ENCODE results near the gene PTPRH. TPM values are rescaled to one million over a fixed set of nuclear protein-coding genes. Genes with fewer than 3 reads are reported as not detected.

The PTPRH gene
- total and polyA plus RNA-seq, 9 of the 15 experiments (the other 6 are each of a cell fraction or from before 2014, with no cell fraction given): 0.87 to 34.3 (median 22.7) TPM

GRCh38 chr19:55160986-55161365 is 48.3 kb downstream of the PTPRH start:
- H4K20me1 ChIP-seq (replicated peaks; ENCODE audit: control insufficient read depth, insufficient read depth, low read length): peaks cover 3% of the 10 kb centered on the region
- H3K27ac ChIP-seq (ENCODE audit: extremely low read depth, low read depth, low read length): no peak overlapping the region
- 73% methylated on average over 12 of the region's 32 CpGs for WGBS (ENCODE audit: insufficient coverage, low coverage, missing lambda C conversion rate)
- ChIA-PET POLR2A (interaction anchor here (0.6 to 2.9 kb wide), 9 partner anchors 13 to 247 kb away, joined by 3 to 13 read pairs (median 4); partner anchors contain the start of genes KMT5C, RDH13 and UBE2S), CTCF (ENCODE audit: low intra/inter-chr PET ratio) (interaction anchor here (0.7 to 1.9 kb wide), 4 partner anchors 16 to 257 kb away, joined by 3 to 20 read pairs (median 5); no protein-coding TSS in a partner anchor)
- H3K9me3 ChIP-seq (replicated peaks; ENCODE audit: control insufficient read depth, insufficient read depth, low read depth, low read length): no peaks in the 10 kb centered on the region
- no peaks in the 10 kb centered on the region for H3K27me3 ChIP-seq (ENCODE audit: control insufficient read depth in 2 of 2, insufficient read depth in 2 of 2, low read length in 2 of 2)
- BruUV-seq (replicated peaks): no TSS peak
- FAIRE-seq: no peak
- peaks cover 34 to 72% of the 10 kb centered on the region in 2 experiments for H3K4me1 ChIP-seq (replicated peaks in 1 of 2; ENCODE audit: control insufficient read depth in 2 of 2, insufficient read depth in 2 of 2, low read length in 2 of 2)
- H3K36me3 ChIP-seq (ENCODE audit: control insufficient read depth, insufficient read depth, low read length): 0 out of 3 replicates have a peak, but pooled peaks cover 3% of the 10 kb centered on the region
- H3K79me2 ChIP-seq (ENCODE audit: control insufficient read depth, insufficient read depth, low read length): peaks cover 14% of the 10 kb centered on the region
- H3K9ac ChIP-seq (ENCODE audit: insufficient read depth in 1 of 2, low read depth in 2 of 2, low read length in 2 of 2): no peak overlapping the region; a peak in 1 of 4 replicates
- H3K9me1 ChIP-seq (ENCODE audit: control insufficient read depth, insufficient read depth, low read length): no peaks in the 10 kb centered on the region
- no peak overlapping the region for H2AFZ ChIP-seq (ENCODE audit: low read depth, low read length)
- intact Hi-C loops (cut with micrococcal nuclease) (no loop called here), in situ Hi-C loops (cut with MboI) (loop anchor here (25.0 kb wide), 1 partner anchor 976 kb away; the partner anchor contains the start of gene ZNF444)
- no peak overlapping the region for H3K4me2 ChIP-seq (ENCODE audit: insufficient read depth, low read length)
- ATAC-seq: no peak
- peak in 1 of 4 experiments; percentile 25 for DNase-seq (ENCODE audit: extremely low read depth in 1 of 4, low spot score in 3 of 4)
- 0 out of 2 replicates have a peak overlapping the region, but pooled peaks have one; percentile 42 for H3K4me3 ChIP-seq
- TF ChIP-seq RBFOX2 (IDR thresholded peaks at IDR 0.05; ENCODE audit: low read depth, low read length) (0 out of 2 replicates have a peak, but pooled peaks have one; percentile 28), CBFA2T3 (IDR thresholded peaks at IDR 0.05) (no peak), HDAC8 (tag; IDR thresholded peaks at IDR 0.05) (no peak), HNRNPLL (IDR thresholded peaks at IDR 0.05; ENCODE audit: low read depth, low read length, poor library complexity, severe bottlenecking) (peak; percentile 11), ZNF354B (CRISPR knock-in tag; IDR thresholded peaks at IDR 0.05) (no peak), SRSF9 (IDR thresholded peaks at IDR 0.05; ENCODE audit: borderline replicate concordance, low read depth, low read length) (no peak), BHLHE40 (IDR thresholded peaks at IDR 0.05; ENCODE audit: low read length) (no peak), JUNB (CRISPR knock-in tag; conservative IDR thresholded peaks at IDR 0.05) (no peak), TEAD1 (CRISPR knock-in tag; IDR thresholded peaks at IDR 0.05) (no peak), MIER1 (IDR thresholded peaks at IDR 0.05; ENCODE audit: low read depth) (no peak), BACH1 (tag; IDR thresholded peaks at IDR 0.05) (no peak), KDM4B (IDR thresholded peaks at IDR 0.05; ENCODE audit: borderline replicate concordance in 2 of 2, low read depth in 1 of 2) (no peak), MEF2A (IDR thresholded peaks at IDR 0.05; ENCODE audit: control insufficient read depth, low read depth, low read length) (no peak), ETV1 (tag; conservative IDR thresholded peaks at IDR 0.05; ENCODE audit: low read depth) (no peak), PYGO2 (tag; IDR thresholded peaks at IDR 0.05) (no peak), MYC (IDR thresholded peaks at IDR 0.05; ENCODE audit: low read depth, low read length) (no peak), MYC (CRISPR knock-in tag; IDR thresholded peaks at IDR 0.05; ENCODE audit: borderline replicate concordance, low read depth) (no peak), DMBX1 (CRISPR knock-in tag; IDR thresholded peaks at IDR 0.05; ENCODE audit: borderline replicate concordance) (no peak), E2F4 (CRISPR knock-in tag; IDR thresholded peaks at IDR 0.05; ENCODE audit: low read depth) (0 out of 2 replicates have a peak, but pooled peaks have one; percentile 22)
- TF ChIP-seq, protein P1, sequence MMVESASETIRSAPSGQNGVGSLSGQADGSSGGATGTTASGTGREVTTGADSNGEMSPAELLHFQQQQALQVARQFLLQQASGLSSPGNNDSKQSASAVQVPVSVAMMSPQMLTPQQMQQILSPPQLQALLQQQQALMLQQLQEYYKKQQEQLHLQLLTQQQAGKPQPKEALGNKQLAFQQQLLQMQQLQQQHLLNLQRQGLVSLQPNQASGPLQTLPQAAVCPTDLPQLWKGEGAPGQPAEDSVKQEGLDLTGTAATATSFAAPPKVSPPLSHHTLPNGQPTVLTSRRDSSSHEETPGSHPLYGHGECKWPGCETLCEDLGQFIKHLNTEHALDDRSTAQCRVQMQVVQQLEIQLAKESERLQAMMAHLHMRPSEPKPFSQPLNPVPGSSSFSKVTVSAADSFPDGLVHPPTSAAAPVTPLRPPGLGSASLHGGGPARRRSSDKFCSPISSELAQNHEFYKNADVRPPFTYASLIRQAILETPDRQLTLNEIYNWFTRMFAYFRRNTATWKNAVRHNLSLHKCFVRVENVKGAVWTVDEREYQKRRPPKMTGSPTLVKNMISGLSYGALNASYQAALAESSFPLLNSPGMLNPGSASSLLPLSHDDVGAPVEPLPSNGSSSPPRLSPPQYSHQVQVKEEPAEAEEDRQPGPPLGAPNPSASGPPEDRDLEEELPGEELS (CRISPR knock-in tag; IDR thresholded peaks at IDR 0.05; ENCODE audit: borderline replicate concordance): no peak

Data from K562 (cell line).